Myocyte (in vitro differentiated cells): ENCODE measurements around the gene FBXW4. TPM values are rescaled to one million over a fixed set of nuclear protein-coding genes. Genes with fewer than 3 reads are reported as not detected.

Source experiments
- DNase-seq: peaks from one replicate; pipeline ENCODE4 v3.0.0-alpha.2; 2012; ENCODE audit warnings: low read depth
- microRNA-seq: library from miRNA; unstranded; fragments of <30 nt; microRNA quantifications from one replicate; pipeline ENCODE4, GENCODE V29; 2016
- total RNA-seq: library from RNA; depleted of rRNA; stranded (reverse); fragments of >200 nt; gene quantifications from 2 replicates; pipeline ENCODE4 v1.2.3, GENCODE V29; 2014

Gene FBXW4
- total RNA-seq, 1 donor from 2014 or later: 27.7 TPM

DNA sequence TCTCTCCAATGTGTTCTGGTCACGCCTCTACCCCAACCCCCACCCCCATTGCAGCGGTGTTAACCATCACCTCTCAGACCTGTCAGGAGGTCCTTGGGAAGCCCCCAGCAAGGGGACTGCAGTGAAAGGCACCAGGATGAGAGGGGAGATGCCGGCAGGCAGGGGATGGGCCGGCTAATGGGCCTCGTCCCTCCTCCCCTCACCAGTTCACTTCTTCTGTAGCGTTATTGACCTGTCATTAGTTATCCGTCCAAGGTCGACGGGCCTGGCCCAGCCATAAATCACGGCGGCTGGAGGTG is 125.7 kb downstream of the FBXW4 start:
- no peak for DNase-seq

DNA sequence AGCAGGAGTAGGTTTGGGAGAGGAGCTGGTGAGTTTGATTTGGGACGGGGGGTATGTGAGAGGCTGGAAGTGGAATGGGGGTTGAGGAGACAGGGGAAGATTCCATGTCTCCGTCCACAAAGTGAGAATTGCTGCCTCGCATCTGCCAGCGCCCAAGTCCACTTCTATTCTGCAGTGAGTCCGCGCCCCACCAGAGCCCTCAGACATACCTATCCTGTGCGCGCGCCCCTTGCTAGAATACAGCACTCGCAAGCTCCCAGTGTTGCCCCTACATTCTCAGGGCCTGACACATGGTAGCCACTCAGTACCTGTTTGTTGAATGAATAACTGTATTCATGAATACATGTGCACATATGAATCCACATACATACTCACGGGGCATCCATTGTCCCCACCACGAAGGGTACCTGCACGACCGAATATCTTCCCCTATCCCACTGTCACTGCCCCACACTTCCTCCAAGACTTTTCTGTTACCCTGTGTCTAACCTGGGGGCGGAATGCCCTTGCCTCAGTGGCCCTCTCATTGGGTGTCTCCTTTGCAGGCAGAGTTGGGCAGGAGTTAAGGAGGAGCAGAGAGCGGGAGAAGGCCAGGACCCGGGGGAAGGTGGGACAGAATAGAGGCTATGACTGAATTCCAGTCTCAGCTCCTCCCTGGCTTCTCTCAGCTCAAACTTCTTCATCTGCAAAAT is 126.8 kb downstream of the FBXW4 start:
- DNase-seq: no peak

DNA sequence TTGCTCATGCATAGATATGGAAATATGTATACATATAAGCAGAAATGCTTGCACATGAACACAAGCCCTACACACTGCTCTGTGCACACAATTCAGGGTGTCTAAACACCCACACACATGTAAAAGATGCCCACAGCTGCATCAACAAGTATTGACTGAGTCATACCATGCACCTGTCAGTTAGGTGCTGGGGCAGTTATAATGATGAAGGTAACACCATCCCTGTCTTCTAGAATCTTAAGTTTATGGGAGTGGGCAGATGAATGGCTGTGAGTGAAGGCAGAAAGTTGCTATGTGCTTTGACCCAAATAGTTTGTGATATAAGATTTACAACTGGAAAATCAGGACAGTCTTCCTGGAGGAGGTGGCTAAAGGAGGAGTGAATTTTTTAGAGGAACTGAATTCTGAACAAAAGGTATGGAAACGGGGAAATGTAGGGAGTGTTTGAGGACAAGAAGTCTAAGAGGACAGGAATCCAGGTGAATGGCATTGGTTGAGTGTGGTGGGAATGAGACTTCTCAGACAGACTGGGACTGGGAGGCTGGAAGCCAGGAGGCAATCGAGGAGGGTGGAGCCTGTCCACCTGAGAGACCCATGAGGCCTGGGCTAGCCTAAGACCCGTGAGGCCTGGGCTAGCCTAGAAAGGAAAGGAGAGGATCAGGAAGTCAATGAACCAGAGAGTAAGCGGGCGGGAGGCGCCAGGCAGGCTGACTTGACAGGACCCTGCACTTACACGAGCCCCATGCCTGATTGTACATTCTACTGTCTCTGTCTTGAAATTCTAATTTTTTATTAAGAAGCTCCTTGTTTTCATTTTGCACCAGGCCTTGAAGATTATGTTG is 127.6 kb downstream of the FBXW4 start:
- DNase-seq: no peak

DNA sequence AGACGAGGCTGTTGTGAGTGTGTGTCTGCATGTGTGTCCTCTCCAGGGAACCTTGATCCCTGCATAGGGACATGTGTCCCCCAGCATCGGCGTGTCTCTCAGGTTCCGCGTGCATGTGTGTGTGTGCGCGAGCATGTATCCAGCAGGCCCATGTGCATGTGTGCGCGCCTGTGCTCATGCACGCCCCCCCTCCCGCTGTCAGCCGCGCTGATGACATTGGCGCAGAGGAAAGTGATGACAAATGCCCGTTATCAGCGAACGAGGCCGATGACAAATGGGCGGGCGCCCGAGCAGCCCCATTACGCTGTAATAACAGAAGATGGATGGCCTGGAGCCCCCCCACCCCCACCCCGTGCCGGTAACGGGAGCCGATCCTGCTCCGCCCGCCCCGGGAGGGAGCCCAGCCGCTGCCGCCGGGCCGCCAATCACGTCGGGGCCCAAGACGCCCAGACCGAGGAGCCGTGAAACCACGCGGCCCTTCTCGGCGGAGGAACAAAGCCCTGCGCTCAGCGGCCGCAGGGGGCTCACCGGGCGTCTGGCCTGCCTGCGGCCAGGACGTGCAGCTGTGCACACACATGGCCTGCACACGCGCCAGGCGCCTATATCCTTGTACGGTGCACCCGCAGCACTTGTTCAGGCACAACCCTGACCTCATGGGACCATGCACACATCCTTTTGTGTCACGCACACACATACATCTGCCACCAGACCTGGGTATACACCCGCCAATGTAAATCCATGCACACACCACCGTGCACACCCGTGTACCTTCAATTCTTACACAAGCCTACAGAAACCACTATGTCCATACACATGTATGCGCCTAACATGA is 128.4 kb downstream of the FBXW4 start:
- peak; percentile 12 for DNase-seq

DNA sequence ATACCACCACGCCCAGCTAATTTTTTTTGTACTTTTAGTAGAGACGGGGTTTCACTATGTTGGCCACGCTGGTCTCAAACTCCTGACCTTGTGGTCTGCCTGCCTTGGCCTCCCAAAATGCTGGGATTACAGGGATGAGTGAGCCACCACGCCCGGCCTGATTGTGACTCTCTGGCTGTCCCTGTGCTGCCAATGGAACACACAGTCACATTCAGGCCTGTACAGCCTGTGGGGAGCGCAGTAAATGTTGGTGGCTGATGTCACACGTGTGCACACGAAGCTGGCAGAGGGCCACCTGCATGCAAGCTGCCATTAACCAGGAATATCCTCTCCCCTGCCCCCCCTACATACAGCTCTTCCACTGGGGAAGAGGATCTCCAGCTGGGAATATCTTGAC is 129.0 kb downstream of the FBXW4 start:
- no peak for DNase-seq

DNA sequence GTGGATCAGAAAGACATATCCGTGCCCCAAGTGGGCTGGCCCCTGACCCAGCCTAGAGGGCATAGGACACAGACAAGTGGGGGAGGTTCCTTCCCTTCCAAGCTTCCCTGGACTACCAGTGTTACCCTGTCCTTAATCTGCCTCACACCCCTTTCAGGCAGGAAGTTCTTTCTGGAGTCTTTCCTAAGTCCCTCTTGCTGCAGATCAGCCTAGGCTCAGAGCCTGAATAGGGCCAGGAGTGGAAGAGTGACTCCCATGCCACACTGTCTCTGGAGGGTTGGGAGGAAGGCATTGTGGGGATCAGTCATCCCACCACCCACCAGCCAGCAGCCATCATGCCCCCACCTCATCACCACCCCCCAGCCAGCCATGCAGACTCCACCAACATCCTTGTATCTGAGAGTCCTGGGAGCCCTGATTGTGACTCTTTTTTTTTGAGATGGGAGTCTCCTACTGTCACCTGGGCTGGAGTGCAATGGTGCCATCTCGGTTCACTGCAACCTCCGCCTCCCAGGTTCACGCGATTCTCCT is 129.5 kb downstream of the FBXW4 start:
- DNase-seq: no peak

DNA sequence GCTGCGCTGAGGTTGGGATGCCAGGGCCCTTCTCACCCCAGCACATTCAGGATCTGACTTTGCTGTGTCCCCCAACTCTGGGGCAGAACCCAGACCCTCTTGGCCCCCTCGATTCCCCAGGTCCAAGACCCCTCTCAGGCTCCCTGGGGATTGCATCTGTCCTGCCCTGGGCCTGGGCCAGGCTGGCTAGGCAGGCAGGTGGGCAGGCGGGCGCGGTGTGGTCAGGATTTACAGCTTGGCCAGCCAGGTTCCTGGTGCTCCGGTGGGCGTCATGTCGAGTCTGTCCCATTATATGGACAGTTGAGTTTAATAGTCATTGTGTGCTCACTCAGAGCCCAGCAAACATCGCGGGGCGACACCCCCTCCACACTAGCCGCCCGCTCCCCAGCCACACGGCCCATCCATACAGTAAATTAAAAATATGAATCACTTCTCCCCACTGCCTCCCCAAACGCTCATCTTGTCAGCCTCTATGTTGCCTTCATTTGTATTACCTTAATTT is 130.4 kb downstream of the FBXW4 start:
- DNase-seq: no peak

DNA sequence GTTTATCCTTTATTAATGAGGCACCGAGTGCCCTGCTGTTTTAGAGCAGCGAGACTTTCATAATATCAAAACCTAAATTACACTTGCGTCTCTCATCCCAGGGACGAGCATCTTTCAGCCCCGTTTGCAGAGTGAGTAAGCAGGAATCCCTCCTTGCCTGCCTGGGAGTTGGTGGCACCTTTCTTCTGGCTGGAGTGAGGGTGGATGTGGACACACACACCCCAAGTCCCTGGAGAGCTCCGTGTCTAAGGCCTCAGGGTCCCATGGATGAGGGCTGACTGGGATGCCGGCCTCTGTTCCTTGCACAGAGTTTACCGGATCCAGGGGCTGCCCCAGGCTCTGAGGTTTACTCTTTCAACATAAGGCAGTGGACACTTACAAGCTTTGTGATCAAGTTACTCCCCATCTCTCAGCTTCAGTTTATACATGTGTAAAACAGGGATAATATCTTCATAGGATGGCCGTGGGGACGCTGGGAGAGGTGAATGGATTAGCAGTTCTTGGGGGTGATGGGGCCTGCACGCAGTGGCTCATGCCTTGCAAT is 131.4 kb downstream of the FBXW4 start:
- DNase-seq: no peak

DNA sequence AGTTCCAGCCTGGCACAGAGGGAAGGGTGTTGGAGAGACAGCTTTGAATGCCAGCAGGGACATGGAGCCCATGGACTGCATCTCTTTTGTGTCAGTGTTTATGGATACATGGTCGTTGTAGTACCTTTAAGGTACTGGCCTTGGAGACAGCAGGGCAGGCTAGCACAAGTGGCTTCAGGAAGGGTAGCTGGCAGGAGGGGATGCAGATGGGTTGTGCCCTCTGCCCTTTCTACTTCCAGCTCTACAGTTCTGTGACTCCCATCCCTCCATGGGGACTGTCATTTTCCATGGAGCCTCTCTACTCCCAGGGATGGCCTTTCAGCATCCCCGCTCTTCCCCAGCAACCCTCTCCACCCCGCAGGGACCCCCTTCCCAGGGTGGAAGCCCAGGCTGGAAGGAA is 132.0 kb downstream of the FBXW4 start:
- DNase-seq: no peak

DNA sequence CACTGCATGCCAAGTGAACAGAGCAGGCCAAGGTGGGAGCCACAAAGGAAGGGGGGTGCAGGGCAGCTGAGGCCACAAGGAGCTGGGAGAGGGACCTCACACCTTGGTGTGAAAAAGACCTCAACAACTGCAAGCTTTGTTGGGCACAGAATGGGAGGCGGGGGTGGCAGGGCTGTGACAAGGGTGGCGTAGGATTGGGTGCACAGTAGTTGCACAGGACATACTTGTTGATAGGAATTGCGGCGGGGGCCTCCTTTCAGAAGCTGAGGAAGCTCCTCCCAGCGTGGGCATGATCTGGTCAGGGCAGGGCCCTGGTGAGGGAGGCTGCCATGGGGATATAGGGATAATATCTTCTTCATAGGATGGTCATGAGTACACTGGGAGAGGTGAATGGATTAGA is 132.7 kb downstream of the FBXW4 start:
- DNase-seq: no peak

DNA sequence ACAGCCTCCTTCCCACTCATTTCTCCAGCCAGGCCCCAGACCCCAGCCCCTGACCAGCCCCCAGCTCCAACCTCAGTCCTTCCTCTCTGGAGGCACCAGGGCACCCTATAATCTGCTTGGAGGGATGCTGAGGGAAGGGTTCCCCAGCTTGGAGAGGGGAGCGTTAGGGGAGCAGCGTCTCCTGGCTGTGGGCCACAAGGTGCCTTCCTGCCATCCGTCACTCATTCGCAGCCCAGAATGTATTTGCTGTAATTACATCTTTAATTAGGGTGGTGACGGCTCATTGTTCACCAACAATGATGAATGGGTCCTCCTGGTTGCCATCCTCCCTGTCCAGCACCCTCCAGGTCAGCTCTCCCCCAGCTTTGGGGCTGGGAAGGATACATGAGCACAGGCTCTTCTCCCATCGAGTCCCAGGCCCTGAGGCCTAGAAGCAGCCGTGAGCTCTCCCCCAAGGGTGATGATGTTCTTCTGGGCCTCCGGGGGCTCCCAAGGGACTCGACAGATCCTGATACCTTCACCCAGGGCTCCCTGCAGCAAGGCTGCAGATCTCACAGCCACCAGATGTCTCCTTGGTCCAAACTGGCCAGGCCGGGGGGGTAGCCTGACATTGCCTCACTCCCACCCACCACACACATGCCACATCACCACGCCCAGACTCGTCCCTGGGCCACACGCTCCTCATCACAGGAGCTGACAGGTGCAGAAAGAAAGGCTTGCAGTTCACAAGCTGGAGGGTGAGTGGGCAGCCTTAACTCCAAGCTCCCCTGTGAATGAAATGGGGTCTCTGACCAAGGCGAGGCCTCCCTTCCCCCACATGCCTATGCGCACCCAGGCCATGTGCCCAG is 133.7 kb downstream of the FBXW4 start:
- no peak for DNase-seq

Small RNA genes lying within 50 kb of the gene (microRNA-seq; reads per million reads assigned to microRNA genes)
- not detected for gene MIR3158-1
- not detected for gene MIR3158-2

Other genes starting within 250 kb of the FBXW4 start
- gene POLL, start 106.9 kb downstream of the FBXW4 start, total RNA-seq: 15.3 and 16.0 TPM in 2 replicates
- gene DPCD, start 106.8 kb downstream of the FBXW4 start, total RNA-seq: 45.3 and 69.0 TPM in 2 replicates
- 0.35 TPM in 1 of 2 replicates, not detected in the other for gene FGF8, start 80.9 kb upstream of the FBXW4 start, total RNA-seq
- 60.9 and 62.4 TPM in 2 replicates for gene NPM3, start 88.3 kb upstream of the FBXW4 start, total RNA-seq
- gene OGA, start 123.3 kb upstream of the FBXW4 start, total RNA-seq: 77.9 and 89.4 TPM in 2 replicates
- 0.45 and 0.83 TPM in 2 replicates for gene KCNIP2, start 148.6 kb upstream of the FBXW4 start, total RNA-seq